ENCODE data around the gene TLE6.
A peak's percentile ranks its signal among the peaks of the same experiment; 100 is the strongest.

GRCh38 chr19:2977001-2977745, at the start of gene TLE6:
- TF ChIP-seq, protein P1, sequence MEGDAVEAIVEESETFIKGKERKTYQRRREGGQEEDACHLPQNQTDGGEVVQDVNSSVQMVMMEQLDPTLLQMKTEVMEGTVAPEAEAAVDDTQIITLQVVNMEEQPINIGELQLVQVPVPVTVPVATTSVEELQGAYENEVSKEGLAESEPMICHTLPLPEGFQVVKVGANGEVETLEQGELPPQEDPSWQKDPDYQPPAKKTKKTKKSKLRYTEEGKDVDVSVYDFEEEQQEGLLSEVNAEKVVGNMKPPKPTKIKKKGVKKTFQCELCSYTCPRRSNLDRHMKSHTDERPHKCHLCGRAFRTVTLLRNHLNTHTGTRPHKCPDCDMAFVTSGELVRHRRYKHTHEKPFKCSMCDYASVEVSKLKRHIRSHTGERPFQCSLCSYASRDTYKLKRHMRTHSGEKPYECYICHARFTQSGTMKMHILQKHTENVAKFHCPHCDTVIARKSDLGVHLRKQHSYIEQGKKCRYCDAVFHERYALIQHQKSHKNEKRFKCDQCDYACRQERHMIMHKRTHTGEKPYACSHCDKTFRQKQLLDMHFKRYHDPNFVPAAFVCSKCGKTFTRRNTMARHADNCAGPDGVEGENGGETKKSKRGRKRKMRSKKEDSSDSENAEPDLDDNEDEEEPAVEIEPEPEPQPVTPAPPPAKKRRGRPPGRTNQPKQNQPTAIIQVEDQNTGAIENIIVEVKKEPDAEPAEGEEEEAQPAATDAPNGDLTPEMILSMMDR (IDR thresholded peaks at IDR 0.05 in 8 of 11, conservative IDR thresholded peaks at IDR 0.05 in 3 of 11), result no peak
- TF ChIP-seq POLR2AphosphoS5 (IDR thresholded peaks at IDR 0.05), result peak; percentile 34 to 81 (median 72)
- TF ChIP-seq POLR2A (IDR thresholded peaks at IDR 0.05), result no peak
